SK-N-SH (cell line): ENCODE data around the gene TMEM129.

Source experiments
- CTCF ChIP-seq: fragments of 200-600 bp; sonication (generic); IDR thresholded peaks from 2 replicates; pipeline ENCODE4 v1.6.1; 2017; ENCODE audit warnings: antibody characterized with exemption, mild to moderate bottlenecking, moderate library complexity
- EZH2phosphoT487 ChIP-seq: fragments of 200-600 bp; sonication (generic); IDR thresholded peaks from 2 replicates; pipeline ENCODE4 v1.6.1; 2017; ENCODE audit warnings: low read depth, mixed run types, mild to moderate bottlenecking, antibody characterized with exemption, moderate library complexity, borderline replicate concordance
- RXRA ChIP-seq: IDR thresholded peaks from 2 replicates; pipeline ENCODE4 v1.4.0; 2012; ENCODE audit warnings: low read depth, mild to moderate bottlenecking, borderline replicate concordance

- TF ChIP-seq RXRA (no peak), EZH2phosphoT487 (no peak), CTCF (no peak)
Measured at GRCh38 chr4:1715002-1715758, 5.9 kb downstream of the TMEM129 start.
